Endothelial cell of umbilical vein (primary cell): ENCODE measurements around the gene MCTP2. TPM values are rescaled to one million over a fixed set of nuclear protein-coding genes. Genes with fewer than 3 reads are reported as not detected.

ENCODE experiments used
- BruUV-seq: library from RNA; stranded (reverse); fragments of 400-500 nt; replicated peaks from 2 replicates; lab custom pipeline; 2021; lab: Mats Ljungman, UMichigan
- CTCF ChIA-PET: fragments of 300-600, 350-600 bp; sonication (Branson Sonifier 250); formaldehyde crosslinking; loops from one replicate; lab custom pipeline; 2021; ENCODE audit warnings: antibody characterized with exemption, inconsistent platforms; lab: Charles Lee
- POLR2A ChIA-PET: fragments of 300-600, 350-600 bp; sonication (Branson Sonifier 250); formaldehyde crosslinking; loops from one replicate; lab custom pipeline; 2021; ENCODE audit warnings: antibody characterized with exemption, inconsistent platforms; lab: Charles Lee
- DNase-seq: peaks from one replicate; pipeline ENCODE4 v3.0.0-alpha.2; 2011; ENCODE audit warnings: low read depth, low spot score
- FAIRE-seq: peaks from 2 replicates; lab custom pipeline; 2011; peaks lifted over from hg19 to GRCh38; lab: Jason Lieb, UNC
- H2AFZ ChIP-seq: 2 replicates; pipeline ENCODE4 v1.6.0; 2012; ENCODE audit warnings: low read depth, low read length, control low read depth, inconsistent platforms
- H3K27ac ChIP-seq: 2 replicates; pipeline ENCODE4 v1.5.1; 2011; ENCODE audit warnings: low read depth, mild to moderate bottlenecking, control low read depth, low read length, moderate library complexity; ENCODE audit not compliant: insufficient read depth
- H3K27me3 ChIP-seq, 2 experiments: 2 replicates each; pipeline versions ENCODE4 v1.6.0 to v1.6.1; 2011; ENCODE audit warnings: low read length in 2 of 2, mixed read lengths in 1 of 2; ENCODE audit not compliant: control insufficient read depth in 2 of 2, insufficient read depth in 2 of 2
- H3K36me3 ChIP-seq, 2 experiments: 2 replicates in 1 of 2; 3 replicates in 1 of 2; pipeline ENCODE4 v1.5.1; 2011; ENCODE audit warnings: low read length in 2 of 2, mild to moderate bottlenecking in 1 of 2, moderate library complexity in 1 of 2; ENCODE audit not compliant: control insufficient read depth in 2 of 2, insufficient read depth in 2 of 2; ENCODE audit errors: extremely low read depth in 1 of 2
- H3K4me1 ChIP-seq: 3 replicates; pipeline ENCODE4 v1.5.1; 2011; ENCODE audit warnings: mild to moderate bottlenecking, low read length; ENCODE audit not compliant: control insufficient read depth, insufficient read depth; ENCODE audit errors: extremely low read depth
- H3K4me2 ChIP-seq: 2 replicates; pipeline ENCODE4 v1.6.1; 2011; ENCODE audit warnings: low read length, control low read depth, mixed read lengths; ENCODE audit not compliant: insufficient read depth
- H3K4me3 ChIP-seq, 3 experiments: fragments of 200-600 bp in 1 of 3; sonication (generic), shearing (Covaris generic) in 1 of 3; replicated peaks in 1 of 3; 2 replicates each; pipeline ENCODE4 v1.5.1; 2011 to 2016; ENCODE audit warnings: control low read depth in 3 of 3, low read length in 3 of 3, mild to moderate bottlenecking in 2 of 3, inconsistent platforms in 1 of 3, low read depth in 1 of 3, moderate library complexity in 1 of 3; ENCODE audit not compliant: insufficient read depth in 1 of 3
- H3K79me2 ChIP-seq: 2 replicates; pipeline ENCODE4 v1.6.0; 2012; ENCODE audit warnings: low read length, inconsistent platforms; ENCODE audit not compliant: control insufficient read depth, insufficient read depth
- H3K9ac ChIP-seq: replicated peaks from 2 replicates; pipeline ENCODE3; 2011; ENCODE audit warnings: low read length, control low read depth; ENCODE audit not compliant: insufficient read depth; ENCODE audit errors: extremely low read depth
- H3K9me1 ChIP-seq: replicated peaks from 3 replicates; pipeline ENCODE4 v1.6.0; 2011; ENCODE audit warnings: mild to moderate bottlenecking, low read length; ENCODE audit not compliant: control insufficient read depth, insufficient read depth; ENCODE audit errors: extremely low read depth
- H3K9me3 ChIP-seq: replicated peaks from 2 replicates; pipeline ENCODE4 v1.5.1; 2012; ENCODE audit warnings: low read length, inconsistent platforms; ENCODE audit not compliant: control insufficient read depth, insufficient read depth
- H4K20me1 ChIP-seq: replicated peaks from 2 replicates; pipeline ENCODE3; 2011; ENCODE audit warnings: mild to moderate bottlenecking, low read length; ENCODE audit not compliant: control insufficient read depth, insufficient read depth; ENCODE audit errors: extremely low read depth
- CTCF ChIP-seq, 2 donors: IDR thresholded peaks; 1 replicate in 1 of 2; 2 replicates in 1 of 2; pipeline ENCODE4 v1.5.1; 2011; ENCODE audit warnings: low read length in 2 of 2, mild to moderate bottlenecking in 2 of 2, moderate library complexity in 2 of 2, control low read depth in 1 of 2, inconsistent platforms in 1 of 2, low read depth in 1 of 2; ENCODE audit not compliant: insufficient read depth in 1 of 2; ENCODE audit errors: extremely low read depth in 1 of 2
- EZH2 ChIP-seq: IDR thresholded peaks from 2 replicates; pipeline ENCODE4 v1.6.1; 2012; ENCODE audit warnings: borderline replicate concordance, low read depth, mild to moderate bottlenecking, moderate library complexity, low read length, inconsistent platforms; ENCODE audit not compliant: severe bottlenecking
- FOS ChIP-seq: IDR thresholded peaks from 2 replicates; pipeline ENCODE4 v1.6.1; 2011; ENCODE audit warnings: mild to moderate bottlenecking, low read length, moderate library complexity, borderline replicate concordance; ENCODE audit not compliant: insufficient read depth
- GATA2 ChIP-seq: IDR thresholded peaks from 2 replicates; pipeline ENCODE4 v1.7.0; 2011; ENCODE audit warnings: low read depth, mild to moderate bottlenecking, moderate library complexity, mixed read lengths, low read length; ENCODE audit not compliant: insufficient read length, insufficient read depth
- JUN ChIP-seq: IDR thresholded peaks from 2 replicates; pipeline ENCODE4 v1.6.1; 2011; ENCODE audit warnings: borderline replicate concordance, low read depth; ENCODE audit not compliant: insufficient read length, insufficient read depth
- MAX ChIP-seq: IDR thresholded peaks from 2 replicates; pipeline ENCODE4 v1.6.1; 2011; ENCODE audit not compliant: insufficient read depth, insufficient read length
- MYC ChIP-seq: IDR thresholded peaks from one replicate; pipeline ENCODE4 v1.6.1; 2011; ENCODE audit warnings: mild to moderate bottlenecking, low read depth, low read length
- POLR2A ChIP-seq: IDR thresholded peaks from 2 replicates; pipeline ENCODE4 v1.6.1; 2012; ENCODE audit warnings: low read depth, mild to moderate bottlenecking, control low read depth, low read length
- POLR2AphosphoS5 ChIP-seq: IDR thresholded peaks from 2 replicates; pipeline ENCODE4 v1.6.1; 2012; ENCODE audit warnings: low read depth, mild to moderate bottlenecking, control low read depth, low read length, moderate library complexity; ENCODE audit not compliant: insufficient read depth
- dilution Hi-C: fragments of 300-500 bp; cut with MboI; formaldehyde crosslinking; loops from one replicate; pipeline ENCODE4 v1.15.0; 2019; ENCODE audit warnings: low sequenced_read_pairs; ENCODE audit not compliant: extremely low pct_ligation_motif_present
- intact Hi-C: fragments of 100-400 bp; cut with micrococcal nuclease; formaldehyde crosslinking; loops from one replicate; pipeline ENCODE4 v1.10.0; 2022
- polyA plus RNA-seq, 4 experiments: library from polyadenylated mRNA; depleted of rRNA in 3 of 4; stranded (reverse) in 3 of 4; unstranded in 1 of 4; fragments of >200 nt; gene quantifications; 2 replicates each; pipeline versions ENCODE4 v1.2.1 to v1.2.3, GENCODE V29; 2011 to 2012; ENCODE audit warnings: missing spikeins in 1 of 4
- total RNA-seq: library from RNA; stranded (reverse); gene quantifications from 2 replicates; pipeline ENCODE4 v1.2.3, GENCODE V29; 2021

MCTP2 gene
- total and polyA plus RNA-seq, 2 donors (not counting 3 experiments of a cell fraction or from before 2014, with no cell fraction given): 0.01 to 0.75 TPM

- no TSS peak for BruUV-seq
- CTCF ChIA-PET: no interaction called here
- POLR2A ChIA-PET: no interaction called here
- H3K4me1 ChIP-seq: no peaks in the 10 kb centered on the region
- H3K79me2 ChIP-seq: no peaks in the 10 kb centered on the region
- no peaks in the 10 kb centered on the region for H4K20me1 ChIP-seq
- intact Hi-C loops (no loop called here), dilution Hi-C loops (no loop called here)
- H3K4me2 ChIP-seq: no peak overlapping the region
- no peaks in the 10 kb centered on the region for H3K27me3 ChIP-seq
- no peaks in the 10 kb centered on the region for H3K9me1 ChIP-seq
- H3K9me3 ChIP-seq: no peaks in the 10 kb centered on the region
- no peak overlapping the region for H3K4me3 ChIP-seq
- DNase-seq: no peak
- H2AFZ ChIP-seq: peak overlapping the region; percentile 16
- no peak for FAIRE-seq
- no peaks in the 10 kb centered on the region for H3K36me3 ChIP-seq
- TF ChIP-seq MYC (no peak), POLR2AphosphoS5 (no peak), EZH2 (no peak), JUN (no peak), CTCF (IDR thresholded peaks at IDR 0.05; ENCODE audit: extremely low read depth in 1 of 2, insufficient read depth in 1 of 2, low read depth in 1 of 2, low read length in 2 of 2) (no peak), GATA2 (no peak), POLR2A (no peak), FOS (no peak), MAX (no peak)
- H3K27ac ChIP-seq: no peak overlapping the region
- no peak overlapping the region for H3K9ac ChIP-seq
Observed at GRCh38 chr15:94387849-94388441, 156.6 kb downstream of the MCTP2 start.
